HFF-Myc (cell line): ENCODE data around the gene ELMOD3.

Source experiments
- DNase-seq: peaks from one replicate; pipeline ENCODE4 v3.0.0-alpha.2; 2011; ENCODE audit warnings: low read depth; ENCODE audit errors: extremely low read depth
- H3K4me3 ChIP-seq: replicated peaks from 2 replicates; pipeline ENCODE4 v1.5.1; 2011; ENCODE audit warnings: low read depth, mild to moderate bottlenecking, control low read depth, low read length
- CTCF ChIP-seq: IDR thresholded peaks from 2 replicates; pipeline ENCODE4 v1.5.1; 2012; ENCODE audit warnings: mild to moderate bottlenecking, low read depth, low read length, control low read depth; ENCODE audit errors: missing control alignments

ELMOD3 gene

GRCh38 chr2:85398426-85399182, 44.0 kb downstream of the ELMOD3 start:
- H3K4me3 ChIP-seq: no peak overlapping the region
- DNase-seq: no peak
- TF ChIP-seq CTCF: no peak

GRCh38 chr2:85399183-85399455, 44.5 kb downstream of the ELMOD3 start:
- no peak for TF ChIP-seq CTCF
- no peak for DNase-seq

GRCh38 chr2:85400023-85400422, 45.5 kb downstream of the ELMOD3 start:
- H3K4me3 ChIP-seq: no peak overlapping the region
- no peak for TF ChIP-seq CTCF
- DNase-seq: no peak

More at GRCh38 chr2:85399183-85399455, 44.5 kb downstream of the ELMOD3 start:
- H3K4me3 ChIP-seq: no peak overlapping the region

GRCh38 chr2:85400541-85401463, 46.2 kb downstream of the ELMOD3 start:
- DNase-seq: no peak
- H3K4me3 ChIP-seq: no peak overlapping the region
- no peak for TF ChIP-seq CTCF

GRCh38 chr2:85401464-85401805, 46.9 kb downstream of the ELMOD3 start:
- DNase-seq: no peak
- TF ChIP-seq CTCF: no peak
- no peak overlapping the region for H3K4me3 ChIP-seq

GRCh38 chr2:85401844-85402243, 47.3 kb downstream of the ELMOD3 start:
- DNase-seq: no peak
- no peak for TF ChIP-seq CTCF
- H3K4me3 ChIP-seq: no peak overlapping the region
